HL-60 (cell line): ENCODE results near the gene HMCES.

ENCODE experiments used
- GABPA ChIP-seq: IDR thresholded peaks from 2 replicates; pipeline ENCODE4 v1.6.1; 2012; ENCODE audit warnings: low read depth
- POLR2AphosphoS5 ChIP-seq: IDR thresholded peaks from 2 replicates; pipeline ENCODE4 v1.6.1; 2012; ENCODE audit warnings: low read depth
- SPI1 ChIP-seq: IDR thresholded peaks from 2 replicates; pipeline ENCODE4 v1.6.1; 2012; ENCODE audit warnings: low read depth, mild to moderate bottlenecking, borderline replicate concordance
- TF ChIP-seq, protein P1 (sequence below): IDR thresholded peaks from one replicate; pipeline ENCODE4 v1.5.1; 2011; ENCODE audit warnings: low read length, control low read depth, inconsistent platforms; ENCODE audit not compliant: insufficient read depth
- TF ChIP-seq, protein P2 (sequence below): IDR thresholded peaks from 2 replicates; pipeline ENCODE4 v1.6.1; 2012; ENCODE audit warnings: low read depth; ENCODE audit not compliant: insufficient replicate concordance

DNA sequence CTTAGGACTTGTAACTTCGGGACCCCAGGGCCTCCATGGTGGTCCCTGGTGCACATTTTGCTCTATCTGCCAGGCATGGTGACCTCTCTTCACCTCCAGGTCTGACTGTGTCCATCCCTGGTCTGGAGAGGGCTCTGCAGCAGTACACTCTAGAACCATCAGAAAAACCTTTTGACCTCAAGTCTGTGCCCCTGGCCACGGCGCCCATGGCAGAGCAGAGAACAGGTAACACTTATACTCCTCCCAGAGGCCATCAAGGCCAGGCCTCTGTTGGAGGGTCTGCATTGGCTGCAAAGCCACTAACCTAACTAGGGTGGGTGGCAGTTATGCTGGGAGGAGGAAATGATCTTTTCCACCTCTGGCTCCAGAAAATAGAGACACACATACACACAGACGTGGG lies 10.3 kb upstream of the HMCES start:
- TF ChIP-seq, protein P1, sequence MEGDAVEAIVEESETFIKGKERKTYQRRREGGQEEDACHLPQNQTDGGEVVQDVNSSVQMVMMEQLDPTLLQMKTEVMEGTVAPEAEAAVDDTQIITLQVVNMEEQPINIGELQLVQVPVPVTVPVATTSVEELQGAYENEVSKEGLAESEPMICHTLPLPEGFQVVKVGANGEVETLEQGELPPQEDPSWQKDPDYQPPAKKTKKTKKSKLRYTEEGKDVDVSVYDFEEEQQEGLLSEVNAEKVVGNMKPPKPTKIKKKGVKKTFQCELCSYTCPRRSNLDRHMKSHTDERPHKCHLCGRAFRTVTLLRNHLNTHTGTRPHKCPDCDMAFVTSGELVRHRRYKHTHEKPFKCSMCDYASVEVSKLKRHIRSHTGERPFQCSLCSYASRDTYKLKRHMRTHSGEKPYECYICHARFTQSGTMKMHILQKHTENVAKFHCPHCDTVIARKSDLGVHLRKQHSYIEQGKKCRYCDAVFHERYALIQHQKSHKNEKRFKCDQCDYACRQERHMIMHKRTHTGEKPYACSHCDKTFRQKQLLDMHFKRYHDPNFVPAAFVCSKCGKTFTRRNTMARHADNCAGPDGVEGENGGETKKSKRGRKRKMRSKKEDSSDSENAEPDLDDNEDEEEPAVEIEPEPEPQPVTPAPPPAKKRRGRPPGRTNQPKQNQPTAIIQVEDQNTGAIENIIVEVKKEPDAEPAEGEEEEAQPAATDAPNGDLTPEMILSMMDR, result no peak
- TF ChIP-seq SPI1 (no peak), POLR2AphosphoS5 (no peak), GABPA (no peak)
- TF ChIP-seq, protein P2, sequence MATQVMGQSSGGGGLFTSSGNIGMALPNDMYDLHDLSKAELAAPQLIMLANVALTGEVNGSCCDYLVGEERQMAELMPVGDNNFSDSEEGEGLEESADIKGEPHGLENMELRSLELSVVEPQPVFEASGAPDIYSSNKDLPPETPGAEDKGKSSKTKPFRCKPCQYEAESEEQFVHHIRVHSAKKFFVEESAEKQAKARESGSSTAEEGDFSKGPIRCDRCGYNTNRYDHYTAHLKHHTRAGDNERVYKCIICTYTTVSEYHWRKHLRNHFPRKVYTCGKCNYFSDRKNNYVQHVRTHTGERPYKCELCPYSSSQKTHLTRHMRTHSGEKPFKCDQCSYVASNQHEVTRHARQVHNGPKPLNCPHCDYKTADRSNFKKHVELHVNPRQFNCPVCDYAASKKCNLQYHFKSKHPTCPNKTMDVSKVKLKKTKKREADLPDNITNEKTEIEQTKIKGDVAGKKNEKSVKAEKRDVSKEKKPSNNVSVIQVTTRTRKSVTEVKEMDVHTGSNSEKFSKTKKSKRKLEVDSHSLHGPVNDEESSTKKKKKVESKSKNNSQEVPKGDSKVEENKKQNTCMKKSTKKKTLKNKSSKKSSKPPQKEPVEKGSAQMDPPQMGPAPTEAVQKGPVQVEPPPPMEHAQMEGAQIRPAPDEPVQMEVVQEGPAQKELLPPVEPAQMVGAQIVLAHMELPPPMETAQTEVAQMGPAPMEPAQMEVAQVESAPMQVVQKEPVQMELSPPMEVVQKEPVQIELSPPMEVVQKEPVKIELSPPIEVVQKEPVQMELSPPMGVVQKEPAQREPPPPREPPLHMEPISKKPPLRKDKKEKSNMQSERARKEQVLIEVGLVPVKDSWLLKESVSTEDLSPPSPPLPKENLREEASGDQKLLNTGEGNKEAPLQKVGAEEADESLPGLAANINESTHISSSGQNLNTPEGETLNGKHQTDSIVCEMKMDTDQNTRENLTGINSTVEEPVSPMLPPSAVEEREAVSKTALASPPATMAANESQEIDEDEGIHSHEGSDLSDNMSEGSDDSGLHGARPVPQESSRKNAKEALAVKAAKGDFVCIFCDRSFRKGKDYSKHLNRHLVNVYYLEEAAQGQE, result no peak
